Right renal cortex interstitium (tissue), 3 donors: ENCODE results near the gene UCKL1. TPM values are rescaled to one million over a fixed set of nuclear protein-coding genes. Genes with fewer than 3 reads are reported as not detected.
"Not testable (repeated sequence)": the region's sequence is repeated elsewhere in the genome, so short reads cannot be mapped to it uniquely, and the experiment has no call there.

Source experiments
- DNase-seq, 3 donors: peaks; one replicate each; pipeline ENCODE4 v3.0.0-alpha.2; 2013; ENCODE audit warnings: low read depth in 3 of 3, low spot score in 2 of 3
- polyA plus RNA-seq, 3 donors: library from polyadenylated mRNA; unstranded; fragments of 120-200 nt; gene quantifications; one replicate each; pipeline ENCODE4 v1.2.1, GENCODE V29; 2013; ENCODE audit not compliant: insufficient read length in 3 of 3

UCKL1 gene
- polyA plus RNA-seq, 3 donors = 33.5 to 35.5 (median 33.6) TPM

- no peak for DNase-seq
Measured at GRCh38 chr20:63945031-63945658, 11.1 kb downstream of the UCKL1 start.

GRCh38 chr20:63944078-63944941, 11.9 kb downstream of the UCKL1 start:
- DNase-seq = no peak

- no peak for DNase-seq
Measured at GRCh38 chr20:63943808-63944077, 12.5 kb downstream of the UCKL1 start.

GRCh38 chr20:63942969-63943807, 13.0 kb downstream of the UCKL1 start:
- DNase-seq = no peak

GRCh38 chr20:63942250-63942951, 13.8 kb downstream of the UCKL1 start:
- DNase-seq = no peak

GRCh38 chr20:63941282-63942081, 14.7 kb downstream of the UCKL1 start:
- DNase-seq = no peak

GRCh38 chr20:63940472-63941266, 15.5 kb downstream of the UCKL1 start:
- DNase-seq = no peak

- DNase-seq = no peak
Measured at GRCh38 chr20:63940071-63940471, 16.1 kb downstream of the UCKL1 start.

GRCh38 chr20:63939061-63939935, 16.9 kb downstream of the UCKL1 start:
- DNase-seq = no peak

GRCh38 chr20:63937596-63937995, 18.6 kb downstream of the UCKL1 start:
- no peak for DNase-seq

- no peak for DNase-seq
Measured at GRCh38 chr20:63935447-63935846, 20.8 kb downstream of the UCKL1 start.

- DNase-seq = no peak
Measured at GRCh38 chr20:63934271-63935068, 21.7 kb downstream of the UCKL1 start.

- no peak for DNase-seq
Measured at GRCh38 chr20:63933646-63934045, 22.6 kb downstream of the UCKL1 start.

GRCh38 chr20:63932606-63933160, 23.5 kb downstream of the UCKL1 start:
- no peak for DNase-seq

GRCh38 chr20:63931735-63932134, 24.5 kb downstream of the UCKL1 start:
- DNase-seq = no peak

- no peak for DNase-seq
Measured at GRCh38 chr20:63930971-63931553, 25.2 kb downstream of the UCKL1 start.

- DNase-seq = not testable (repeated sequence)
Measured at GRCh38 chr20:63929473-63929883, 26.7 kb downstream of the UCKL1 start.
